ENCODE data around the gene RPL41. TPM values are rescaled to one million over a fixed set of nuclear protein-coding genes. Genes with fewer than 3 reads are reported as not detected.

RPL41 gene
- polyA plus RNA-seq, 1 donor: 4,270 TPM

DNA sequence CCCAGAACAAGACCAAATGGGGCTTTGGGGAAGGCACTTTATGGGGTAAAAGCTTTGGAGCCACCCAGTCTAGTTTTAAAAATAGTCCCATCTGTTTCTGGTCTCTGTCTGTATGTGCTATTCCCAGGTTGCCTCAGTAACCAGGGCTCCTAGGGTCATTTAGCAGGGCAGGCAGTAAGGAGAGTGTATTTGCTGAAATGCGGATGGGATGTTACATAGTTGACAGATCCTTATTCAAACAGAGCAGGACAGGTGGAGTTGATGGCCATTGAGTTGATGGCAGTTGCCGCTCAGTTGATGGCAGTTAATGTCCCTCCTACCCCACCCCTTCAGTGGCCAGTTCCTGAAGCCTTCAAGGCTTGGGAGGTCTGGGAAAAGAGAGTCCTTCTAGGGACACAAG, 6.2 kb downstream of the RPL41 start:
- no peak for DNase-seq

DNA sequence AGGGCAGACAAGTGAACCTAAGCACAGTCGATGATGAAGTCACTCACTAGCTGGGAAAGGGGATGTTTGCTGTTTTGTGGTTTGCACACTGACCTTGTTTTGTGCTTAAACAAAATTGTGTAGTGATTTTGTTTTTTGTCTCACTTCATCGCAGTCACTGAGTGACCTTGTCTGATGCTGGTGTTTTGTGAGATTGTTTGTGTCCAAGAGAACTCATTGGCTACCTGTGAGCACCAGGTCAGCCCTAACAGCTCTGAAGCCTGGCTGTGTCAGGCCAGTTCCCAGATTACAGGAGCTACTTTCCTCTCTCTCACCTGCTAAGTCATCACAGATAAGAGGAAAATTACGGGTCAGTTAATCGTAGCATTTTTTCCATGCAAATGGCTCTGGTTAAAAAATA, 7.7 kb downstream of the RPL41 start:
- DNase-seq: no peak

DNA sequence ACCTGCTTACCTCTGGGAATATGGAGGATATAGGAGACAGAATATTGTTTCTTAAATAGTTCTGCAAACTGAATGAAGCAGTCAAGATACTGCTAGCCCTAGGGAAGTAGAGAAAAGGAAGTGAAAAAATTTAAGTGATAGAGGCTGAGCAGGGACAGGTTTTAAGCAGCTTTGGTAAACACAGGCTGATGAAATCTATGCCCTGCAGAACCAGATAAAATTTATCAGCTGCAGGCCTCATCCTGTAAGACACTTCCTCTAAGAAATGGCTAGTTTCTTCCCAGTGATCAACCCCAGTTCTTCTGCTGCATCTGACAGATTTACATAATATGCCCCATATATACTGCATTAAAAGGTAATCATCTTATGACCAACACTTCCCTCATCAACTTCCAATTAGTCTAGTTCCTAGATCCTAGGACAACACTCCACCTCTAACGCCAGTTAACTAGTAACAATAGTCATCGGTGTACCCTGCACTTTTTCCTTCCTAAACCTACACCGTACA, 10.4 kb downstream of the RPL41 start:
- DNase-seq: no peak

DNA sequence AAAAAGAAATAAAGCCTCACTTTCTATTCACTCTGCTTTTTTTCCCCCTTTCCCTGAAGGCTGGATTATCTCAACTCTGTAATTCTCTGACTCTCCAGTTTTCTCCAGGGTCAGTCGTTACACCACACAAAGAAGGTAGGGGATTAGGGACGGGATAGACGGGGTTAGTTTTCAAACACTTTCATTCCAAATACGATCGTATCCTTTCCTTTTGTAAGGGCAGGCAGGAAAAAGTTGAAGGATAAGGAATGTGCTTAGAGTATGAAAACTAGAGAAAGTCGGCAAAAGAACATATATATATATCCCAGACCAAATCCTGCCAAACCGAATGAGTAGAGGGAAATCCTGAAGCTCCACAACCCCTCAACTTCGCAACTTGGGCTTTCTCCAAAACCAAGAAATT, 11.1 kb downstream of the RPL41 start:
- no peak for DNase-seq

DNA sequence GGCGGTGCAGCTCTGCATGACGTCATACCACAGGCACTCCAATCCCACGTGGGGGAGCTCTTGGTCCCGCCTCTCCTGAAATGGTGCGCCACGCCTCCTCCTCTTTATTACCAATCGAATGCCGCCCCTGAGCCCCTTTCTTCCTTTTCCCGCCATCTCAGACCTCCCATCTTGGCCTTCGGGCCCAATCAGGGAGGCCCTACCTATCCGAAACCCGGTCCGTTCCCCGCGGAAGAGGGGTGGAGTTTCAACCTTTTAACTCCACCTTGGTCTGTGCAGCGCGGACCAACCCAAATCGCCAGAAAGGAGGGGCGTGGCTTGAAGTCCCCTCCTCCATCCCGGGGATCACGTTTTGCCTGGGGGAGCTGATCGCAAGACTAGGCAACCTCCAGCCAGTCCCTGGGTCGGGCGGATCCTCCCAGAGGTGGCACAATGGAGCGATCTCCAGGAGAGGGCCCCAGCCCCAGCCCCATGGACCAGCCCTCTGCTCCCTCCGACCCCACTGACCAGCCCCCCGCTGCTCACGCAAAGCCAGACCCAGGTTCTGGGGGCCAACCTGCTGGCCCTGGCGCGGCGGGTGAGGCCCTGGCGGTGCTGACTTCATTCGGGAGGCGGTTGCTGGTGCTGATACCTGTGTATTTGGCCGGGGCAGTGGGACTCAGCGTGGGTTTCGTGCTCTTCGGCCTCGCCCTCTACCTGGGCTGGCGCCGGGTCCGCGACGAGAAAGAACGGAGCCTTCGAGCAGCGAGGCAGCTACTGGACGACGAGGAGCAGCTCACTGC, 11.6 kb downstream of the RPL41 start, which contains the start of gene ESYT1:
Gene ESYT1, plus strand, starts transcription at position 380 of the 782 bp plus-strand sequence. Its CDS starts 53 bp downstream, at position 433.
- peak; percentile 100 for DNase-seq

DNA sequence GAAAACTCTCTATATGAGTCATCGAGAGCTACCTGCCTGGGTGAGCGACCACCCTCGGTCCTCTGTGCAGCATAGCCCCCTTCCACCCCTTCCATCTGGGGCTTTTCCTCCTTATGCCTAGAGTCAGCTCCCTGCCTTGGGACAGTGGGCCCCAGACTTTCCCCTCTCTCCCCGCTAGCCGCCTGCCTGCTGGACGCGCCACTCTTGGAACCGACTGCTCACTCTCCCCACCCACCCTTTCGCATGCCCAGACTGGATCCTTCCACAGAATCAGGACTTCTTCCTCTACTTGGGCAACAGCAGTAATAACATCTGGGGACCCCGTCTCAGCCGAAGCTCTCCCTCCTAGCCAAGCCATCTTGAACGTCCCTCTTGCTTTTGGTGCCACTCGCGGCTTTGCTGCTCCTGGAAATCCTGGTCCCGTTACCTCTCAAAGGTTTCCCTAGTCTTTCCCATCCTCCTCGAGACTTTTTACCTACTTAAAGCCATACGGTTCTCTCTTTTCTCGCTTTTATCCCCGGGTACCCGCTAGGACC, 12.3 kb downstream of the RPL41 start:
- no peak for DNase-seq

DNA sequence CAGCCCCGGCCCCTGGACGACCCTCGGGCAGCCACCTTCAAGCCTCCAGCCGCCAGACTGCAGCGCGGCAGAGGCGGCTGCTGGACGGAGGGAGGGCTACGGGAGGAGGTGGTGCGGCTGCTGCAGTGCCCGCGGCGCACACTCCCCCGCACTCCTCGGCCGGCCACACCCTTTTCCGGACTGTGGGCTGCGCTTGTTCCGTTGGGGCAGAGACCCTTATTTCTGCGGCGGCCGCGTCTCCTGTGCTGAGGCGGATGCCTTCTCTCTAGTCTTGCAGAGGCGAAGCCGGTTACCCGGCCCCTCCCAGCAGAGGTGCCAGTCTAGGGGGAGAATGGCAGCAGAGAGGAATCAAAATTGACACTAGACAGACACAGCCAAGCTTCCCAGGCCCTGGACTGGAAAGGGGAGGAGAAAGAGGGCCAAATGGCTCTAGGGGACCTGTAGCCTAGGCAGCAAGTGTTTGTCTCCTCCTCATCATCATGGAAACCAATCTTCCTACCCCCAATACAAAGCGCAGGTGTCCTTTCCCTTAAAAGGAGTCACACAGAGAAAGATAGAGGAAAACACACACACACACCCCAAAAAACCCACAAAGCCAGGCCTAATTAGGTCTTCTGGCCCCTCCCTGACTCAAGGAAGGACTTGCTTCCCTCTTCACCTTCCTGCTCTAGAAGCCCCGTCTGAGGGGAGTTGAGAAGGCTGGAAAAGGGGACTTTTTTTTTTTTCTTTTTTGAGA, 12.9 kb downstream of the RPL41 start:
- DNase-seq: no peak

DNA sequence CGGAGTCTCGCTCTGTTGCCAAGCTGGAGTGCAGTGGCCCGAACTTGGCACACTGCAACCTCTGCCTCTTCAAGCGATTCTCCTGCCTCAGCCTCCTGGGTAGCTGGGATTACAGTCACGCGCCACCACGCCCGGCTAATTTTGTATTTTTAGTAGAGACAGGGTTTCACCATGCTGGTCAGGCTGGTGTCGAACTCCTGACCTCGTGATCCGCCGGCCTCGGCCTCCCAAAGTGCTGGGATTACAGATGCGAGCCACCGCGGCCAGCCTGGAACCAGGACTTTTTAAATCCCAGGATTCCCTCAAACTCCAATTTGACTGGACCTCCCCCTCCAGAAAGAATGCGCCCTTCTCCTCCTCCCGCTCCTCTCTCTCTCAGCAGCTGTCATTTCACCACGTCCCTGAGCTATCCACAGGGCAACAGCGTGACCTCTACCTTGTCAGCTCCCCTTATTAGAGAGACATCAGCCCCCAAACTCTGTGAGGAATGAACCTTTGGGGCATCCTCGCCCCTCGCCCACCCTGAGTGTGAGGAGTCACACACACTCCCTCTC, 13.6 kb downstream of the RPL41 start:
- no peak for DNase-seq

DNA sequence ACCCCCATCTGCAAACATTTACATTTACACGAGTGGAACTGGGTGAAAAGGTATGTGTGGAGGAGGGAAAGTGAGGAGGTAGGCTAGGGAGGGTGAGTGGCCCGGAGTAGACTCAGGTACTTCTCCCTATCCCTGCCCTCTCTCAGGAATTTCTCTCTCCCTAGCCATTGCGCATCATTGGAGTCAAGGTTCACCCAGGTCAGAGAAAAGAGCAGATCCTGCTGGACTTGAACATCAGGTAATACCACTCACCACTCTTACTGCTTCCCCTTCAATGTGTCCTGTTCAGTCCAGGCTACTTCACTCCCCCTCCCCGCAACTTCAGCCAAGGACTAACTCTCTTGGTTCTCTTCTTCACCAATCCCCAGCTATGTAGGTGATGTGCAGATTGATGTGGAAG, 14.4 kb downstream of the RPL41 start:
- DNase-seq: no peak

DNA sequence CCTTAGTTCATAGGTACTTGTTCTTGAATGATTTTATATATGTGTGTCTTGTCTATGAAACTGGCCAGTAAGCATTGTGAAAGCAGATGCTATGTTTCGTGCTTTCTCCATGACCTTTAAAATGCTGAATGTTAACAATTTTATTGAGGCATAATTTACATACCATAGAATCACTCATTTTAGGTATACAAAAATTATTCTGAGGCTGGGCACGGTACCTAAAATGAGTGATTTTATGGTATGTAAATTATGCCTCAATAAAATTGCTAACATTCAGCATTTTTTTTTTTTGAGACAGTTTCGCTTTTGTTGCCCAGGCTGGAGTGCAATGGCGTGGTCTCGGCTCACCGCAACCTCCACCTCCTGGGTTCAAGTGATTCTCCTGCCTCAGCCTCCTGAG, 18.5 kb downstream of the RPL41 start:
- no peak for DNase-seq

DNA sequence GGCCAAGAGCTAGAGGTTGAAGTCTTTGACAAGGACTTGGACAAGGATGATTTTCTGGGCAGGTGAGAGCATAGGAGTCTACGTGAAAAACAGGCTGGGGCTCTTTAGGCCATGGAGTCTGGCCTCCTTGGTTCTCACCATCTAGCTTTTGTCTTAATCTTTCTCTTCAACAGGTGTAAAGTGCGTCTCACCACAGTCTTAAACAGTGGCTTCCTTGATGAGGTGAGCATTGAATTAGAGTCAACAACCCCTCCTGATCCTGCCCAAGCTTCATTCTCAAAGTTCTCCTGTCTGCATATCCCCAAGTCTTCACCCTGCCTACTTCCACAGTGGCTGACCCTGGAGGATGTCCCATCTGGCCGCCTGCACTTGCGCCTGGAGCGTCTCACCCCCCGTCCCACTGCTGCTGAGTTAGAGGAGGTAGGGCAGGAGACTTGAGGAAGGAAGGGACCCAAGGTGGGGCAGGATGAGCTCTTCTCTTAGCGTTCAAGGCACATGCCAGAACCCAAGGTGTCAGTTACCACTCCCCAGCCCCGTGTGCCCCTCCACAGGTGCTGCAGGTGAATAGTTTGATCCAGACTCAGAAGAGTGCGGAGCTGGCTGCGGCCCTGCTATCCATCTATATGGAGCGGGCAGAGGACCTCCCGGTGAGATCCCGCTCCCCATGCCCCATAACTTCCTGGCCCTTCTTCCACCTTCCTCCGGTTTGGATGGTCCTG, 21.6 kb downstream of the RPL41 start:
- no peak for DNase-seq

DNA sequence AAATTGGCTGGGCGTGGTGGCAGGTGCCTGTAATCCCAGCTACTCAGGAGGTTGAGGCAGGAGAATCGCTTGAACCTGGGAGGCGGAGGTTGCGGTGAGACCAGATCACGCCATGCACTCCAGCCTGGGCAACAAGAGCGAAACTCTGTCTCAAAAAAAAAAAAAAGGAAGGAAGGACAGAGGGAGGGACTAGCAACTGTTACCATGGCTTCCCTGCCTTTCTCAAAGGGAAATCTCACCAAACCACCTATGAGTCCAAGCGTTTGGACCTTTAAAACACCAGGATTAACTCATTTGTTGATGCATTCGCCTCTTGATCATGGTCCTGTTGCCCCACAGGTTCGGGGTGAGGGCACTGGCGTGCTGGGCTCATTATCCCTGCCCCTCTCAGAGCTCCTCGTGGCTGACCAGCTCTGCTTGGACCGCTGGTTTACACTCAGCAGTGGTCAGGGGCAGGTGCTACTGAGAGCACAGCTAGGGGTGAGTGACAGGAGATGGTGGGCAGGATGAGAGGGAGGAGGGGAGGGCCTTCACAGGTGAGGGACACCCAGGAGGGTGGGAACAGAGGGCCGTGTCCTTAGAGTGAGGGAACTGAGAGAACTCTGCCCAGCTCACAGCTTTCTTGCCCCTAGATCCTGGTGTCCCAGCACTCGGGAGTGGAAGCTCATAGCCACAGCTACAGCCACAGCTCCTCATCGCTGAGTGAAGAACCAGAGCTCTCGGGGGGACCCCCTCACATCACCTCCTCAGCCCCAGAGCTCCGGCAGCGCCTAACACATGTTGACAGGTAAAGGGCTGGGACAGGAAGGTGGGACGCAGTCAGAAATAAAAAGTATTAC, 25.7 kb downstream of the RPL41 start:
- DNase-seq: no peak

DNA sequence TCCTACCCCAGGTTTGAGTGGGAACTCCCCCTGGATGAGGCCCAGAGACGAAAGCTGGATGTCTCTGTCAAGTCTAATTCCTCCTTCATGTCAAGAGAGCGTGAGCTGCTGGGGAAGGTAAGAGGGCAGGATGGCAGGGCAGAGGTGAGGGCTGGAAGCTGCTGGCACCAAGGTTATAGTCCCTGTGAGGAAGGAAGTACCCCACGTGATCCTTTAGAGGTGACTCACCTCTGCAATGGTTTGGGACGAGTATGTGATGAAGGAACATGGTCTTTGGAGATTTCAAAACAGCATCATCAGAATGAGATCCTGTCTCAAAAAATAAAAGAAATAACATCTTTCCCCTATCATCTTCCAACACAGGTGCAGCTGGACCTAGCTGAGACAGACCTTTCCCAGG, 26.8 kb downstream of the RPL41 start:
- DNase-seq: no peak

DNA sequence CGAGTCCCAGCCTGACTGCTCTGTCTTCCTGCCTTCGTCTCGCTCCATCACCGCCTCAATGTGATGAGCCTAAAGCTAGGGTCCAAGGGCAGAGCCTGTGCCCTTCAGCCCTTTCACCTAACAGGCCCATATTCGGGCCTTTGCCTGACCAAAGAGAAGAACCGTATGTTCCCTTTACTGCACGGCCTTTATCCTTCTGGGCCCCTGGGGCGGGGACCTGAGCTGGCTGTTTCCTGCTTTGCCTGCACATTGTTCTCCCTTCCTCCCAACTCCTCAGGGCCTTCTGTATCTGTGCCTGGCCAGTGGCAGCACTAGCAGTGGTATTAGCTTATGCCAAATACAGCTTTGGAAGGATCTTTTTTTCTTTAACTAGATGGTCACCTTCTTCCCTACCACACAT, 27.4 kb downstream of the RPL41 start:
- DNase-seq: no peak

DNA sequence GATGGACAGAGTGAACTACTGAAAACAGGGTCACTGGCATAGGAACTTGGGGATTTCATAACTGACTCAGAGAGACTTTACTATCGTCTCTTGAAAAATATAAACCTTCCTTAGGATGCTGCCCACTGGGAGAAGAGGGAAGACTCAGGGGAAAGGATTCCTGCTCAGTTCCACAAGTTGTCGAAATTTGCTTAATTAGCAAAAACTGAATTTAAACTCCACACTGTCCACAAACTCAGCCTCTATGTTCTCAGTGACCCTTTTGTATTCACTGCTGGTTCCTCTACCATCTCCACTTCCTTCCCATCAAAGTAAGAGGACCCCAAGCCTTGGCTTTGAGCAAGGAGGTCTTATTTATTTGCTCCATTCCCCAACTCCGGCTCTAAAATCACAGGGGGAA, 28.8 kb downstream of the RPL41 start:
- DNase-seq: no peak

DNA sequence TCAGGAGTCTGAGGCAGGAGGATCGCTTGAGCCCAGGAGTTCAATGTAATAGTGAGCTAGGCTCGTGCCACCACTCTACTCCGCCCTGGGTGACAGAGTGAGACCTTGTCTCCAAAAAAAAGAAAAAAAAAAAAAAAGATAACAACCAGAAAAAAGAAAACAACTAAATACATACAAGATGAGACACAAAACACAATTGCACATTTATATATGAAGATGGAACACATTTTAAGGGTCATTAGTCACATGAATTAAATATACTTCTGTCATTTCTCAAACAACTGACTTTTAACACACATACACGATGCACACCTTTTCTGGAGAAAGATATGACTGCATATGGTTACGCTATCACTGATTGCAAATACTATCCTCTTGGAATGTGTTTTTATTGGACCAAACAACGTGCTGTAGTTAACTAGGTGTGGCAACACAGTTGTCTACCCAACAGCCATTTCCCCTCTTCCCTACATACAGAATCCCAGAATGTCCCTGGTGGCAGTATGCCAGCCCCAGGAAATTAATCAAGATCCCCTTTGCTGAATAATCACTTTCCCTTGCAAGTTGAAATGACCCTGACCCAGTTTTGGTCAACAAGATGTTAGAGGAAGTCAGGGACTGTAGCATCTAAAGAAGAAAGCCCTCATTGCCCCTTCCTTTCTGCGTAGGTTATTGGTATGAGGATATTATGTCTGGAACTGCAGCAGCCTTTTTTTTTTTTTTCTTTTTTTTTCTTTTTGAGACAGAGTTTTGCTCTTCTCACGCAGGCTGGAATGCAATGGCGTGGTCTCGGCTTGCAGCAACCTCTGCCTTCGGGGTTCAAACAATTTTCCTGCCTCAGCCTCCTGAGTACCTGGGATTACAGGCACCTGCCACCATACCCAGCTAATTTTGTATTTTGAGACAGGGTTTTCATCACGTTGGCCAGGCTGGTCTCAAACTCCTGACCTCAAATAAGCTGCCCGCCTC, 30.3 kb downstream of the RPL41 start:
- no peak for DNase-seq

DNA sequence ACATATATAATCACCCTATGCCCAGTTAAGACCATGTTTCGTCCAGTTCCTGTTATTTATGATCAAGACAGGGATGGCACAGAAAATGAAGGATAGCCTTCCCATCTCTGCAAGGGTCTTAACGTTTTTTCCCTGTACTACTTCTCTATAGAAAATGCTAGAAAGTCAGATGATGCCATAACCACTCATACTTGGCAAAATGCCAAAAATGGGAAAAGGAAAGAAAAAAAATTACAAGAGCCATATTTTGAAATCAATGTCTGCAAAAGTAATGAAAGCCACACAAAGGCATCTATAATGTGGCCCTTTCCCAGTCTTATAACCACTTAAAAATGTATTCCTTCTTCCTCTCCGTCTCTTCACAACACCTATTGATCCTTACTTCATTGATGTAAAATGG, 34.1 kb downstream of the RPL41 start:
- DNase-seq: no peak

DNA sequence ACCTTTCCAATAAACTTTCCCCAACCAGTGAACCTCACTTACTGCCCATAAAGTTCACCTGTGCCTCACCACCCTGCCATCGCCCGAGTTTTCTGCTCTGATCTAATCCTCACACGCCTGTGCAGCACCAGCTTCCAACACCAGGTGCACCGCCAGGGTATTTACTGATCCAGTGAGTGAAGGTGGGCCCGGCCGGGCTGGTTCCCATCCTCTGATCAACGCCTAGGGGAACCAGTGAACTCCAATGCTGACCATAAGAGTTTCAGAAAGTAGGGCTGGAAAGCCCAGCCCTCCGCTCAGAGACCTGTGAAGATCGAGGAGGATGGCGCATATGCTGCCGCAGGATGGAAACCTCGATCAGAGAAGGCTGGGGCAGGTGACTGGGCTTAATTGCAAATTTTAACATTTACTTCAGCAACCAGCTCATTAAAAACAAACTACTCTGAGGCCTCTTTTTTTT, 35.3 kb downstream of the RPL41 start:
- DNase-seq: peak; percentile 49

DNA sequence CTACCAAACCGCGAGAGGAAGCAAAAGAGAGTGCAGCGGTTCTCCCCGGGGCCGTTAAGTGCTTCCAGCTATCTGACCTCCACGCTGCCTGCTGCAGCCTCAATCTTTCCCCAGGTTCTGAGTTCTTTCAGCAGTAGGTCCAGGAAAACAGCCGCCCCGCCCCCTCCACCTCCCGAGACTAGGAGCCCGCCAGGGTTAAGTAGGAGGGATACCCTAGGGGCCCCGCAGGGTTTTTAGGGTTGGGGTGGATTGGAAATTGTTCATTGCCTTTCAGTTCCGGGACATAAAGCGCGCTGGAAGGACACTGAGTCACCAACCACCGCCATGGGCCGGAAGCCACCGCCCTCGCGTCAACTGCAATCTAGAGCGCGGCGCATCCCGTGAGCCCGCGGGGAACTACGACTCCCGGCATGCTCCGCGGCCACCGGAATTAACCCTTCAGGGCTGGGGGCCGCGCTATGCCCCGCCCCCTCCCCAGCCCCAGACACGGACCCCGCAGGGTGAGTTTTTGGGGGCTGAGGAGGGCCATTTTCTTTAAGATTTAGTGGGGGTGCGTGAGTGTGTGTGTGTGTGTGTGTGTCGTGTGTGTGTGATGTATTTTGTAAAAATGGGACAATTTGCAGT, 35.8 kb downstream of the RPL41 start, which contains the start of gene MYL6B:
Gene MYL6B, plus strand, starts transcription at position 456 of the 624 bp plus-strand sequence. CDS start 1,332 bp downstream, outside the sequence.
- peak; percentile 93 for DNase-seq

All from left kidney (tissue), 2 donors.